ENCODE results near the gene C1QTNF1. TPM values are rescaled to one million over a fixed set of nuclear protein-coding genes. Genes with fewer than 3 reads are reported as not detected.
"Not testable (repeated sequence)": the region's sequence is repeated elsewhere in the genome, so short reads cannot be mapped to it uniquely, and the experiment has no call there.

C1QTNF1 gene
- total RNA-seq, 2 donors from 2014 or later, result 377 to 765 TPM

DNA sequence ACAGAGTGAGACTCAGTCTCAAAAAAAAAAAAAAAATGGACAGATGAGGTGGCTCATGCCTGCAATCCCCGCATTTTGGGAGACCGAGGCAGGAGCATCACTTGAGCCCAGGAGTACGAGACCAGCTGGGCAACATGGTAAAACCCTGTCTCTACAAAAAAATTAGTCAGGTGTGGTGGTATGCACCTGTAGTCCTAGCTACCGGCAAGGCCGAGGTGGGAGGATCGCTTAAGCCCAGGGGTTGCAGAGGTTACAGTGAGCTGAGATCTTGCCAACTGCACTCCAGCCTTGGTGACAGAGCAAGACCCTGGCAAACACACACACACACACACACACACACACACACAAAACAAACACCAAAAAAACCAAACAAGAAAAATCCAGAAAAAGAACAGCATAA is 43.0 kb downstream of the C1QTNF1 start:
- DNase-seq (no peak), ATAC-seq (no peak)

GRCh38 chr17:79070266-79070880 is 46.4 kb downstream of the C1QTNF1 start:
- no peak for ATAC-seq
- DNase-seq, result no peak
- intact Hi-C loops (cut with DNase I), result no loop called here

More for the DNA sequence above, 43.0 kb downstream of the C1QTNF1 start:
- intact Hi-C loops (cut with DNase I), result no loop called here

- intact Hi-C loops (cut with DNase I), result no loop called here
- no peak for DNase-seq
- ATAC-seq, result no peak
Observed at GRCh38 chr17:79071161-79071740, 47.3 kb downstream of the C1QTNF1 start.

- DNase-seq, result no peak
- intact Hi-C loops (cut with DNase I), result no loop called here
- ATAC-seq, result no peak
Observed at GRCh38 chr17:79072544-79072943, 48.6 kb downstream of the C1QTNF1 start.

- DNase-seq (no peak), ATAC-seq (no peak)
- intact Hi-C loops (cut with DNase I), result no loop called here
Observed at GRCh38 chr17:79073016-79073705, 49.2 kb downstream of the C1QTNF1 start.

DNA sequence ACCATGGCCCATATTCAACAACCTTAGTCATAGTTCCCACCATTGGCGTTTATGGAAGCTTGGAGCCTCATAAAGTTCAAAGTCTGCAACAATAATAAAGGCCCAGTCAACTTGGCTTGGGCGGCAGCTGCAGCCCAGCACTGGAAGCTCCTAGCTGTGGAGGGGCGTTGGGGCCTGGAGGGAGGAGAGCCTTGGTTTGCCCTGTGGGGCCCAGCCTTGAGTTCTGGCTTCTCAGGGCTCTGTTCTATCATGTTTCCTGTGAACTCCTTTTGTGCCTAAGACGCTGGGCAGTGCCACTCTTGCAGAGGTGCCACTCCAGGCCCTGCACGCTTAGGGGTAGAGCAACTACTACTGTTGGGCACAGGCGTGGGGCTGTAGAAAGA is 49.7 kb downstream of the C1QTNF1 start:
- intact Hi-C loops (cut with DNase I), result loop anchor here in 1 of 2 donors (2.0 kb wide), 1 partner anchor 65 kb away; the partner anchor contains the start of gene CANT1
- no peak for DNase-seq

GRCh38 chr17:79074121-79074648 is 50.2 kb downstream of the C1QTNF1 start:
- ATAC-seq, DNase-seq: not testable (repeated sequence)
- intact Hi-C loops (cut with DNase I), result loop anchor here in 1 of 2 donors (2.0 kb wide), 1 partner anchor 65 kb away; the partner anchor contains the start of gene CANT1

More for the DNA sequence above, 49.7 kb downstream of the C1QTNF1 start:
- ATAC-seq, result no peak

- ATAC-seq (peak; percentile 98), DNase-seq (peak; percentile 97)
- intact Hi-C loops (cut with DNase I), result loop anchor here in 1 of 2 donors (2.0 kb wide), 1 partner anchor 66 kb away; the partner anchor contains the start of gene CANT1
Observed at GRCh38 chr17:79074649-79075445, 50.9 kb downstream of the C1QTNF1 start, which contains the start of gene ENGASE. Gene ENGASE, plus strand, starts transcription at chr17:79074824. Its CDS starts 121 bp downstream, at chr17:79074945.

- intact Hi-C loops (cut with DNase I), result loop anchor here in 1 of 2 donors (2.0 kb wide), 1 partner anchor 67 kb away; the partner anchor contains the start of gene CANT1
- DNase-seq (no peak), ATAC-seq (peak; percentile 19 to 35)
Observed at GRCh38 chr17:79075446-79075750, 51.4 kb downstream of the C1QTNF1 start.

GRCh38 chr17:79075861-79076406 is 52.0 kb downstream of the C1QTNF1 start:
- no peak for ATAC-seq
- no peak for DNase-seq
- intact Hi-C loops (cut with DNase I), result loop anchor here in 1 of 2 donors (2.0 kb wide), 1 partner anchor 67 kb away; the partner anchor contains the start of gene CANT1

- DNase-seq (no peak), ATAC-seq (no peak)
- intact Hi-C loops (cut with DNase I), result no loop called here
Observed at GRCh38 chr17:79077587-79077986, 53.6 kb downstream of the C1QTNF1 start.

- no peak for ATAC-seq
- intact Hi-C loops (cut with DNase I), result no loop called here
- peak; percentile 12 for DNase-seq
Observed at GRCh38 chr17:79078476-79079190, 54.7 kb downstream of the C1QTNF1 start.

GRCh38 chr17:79079421-79080200 is 55.6 kb downstream of the C1QTNF1 start:
- no peak for ATAC-seq
- DNase-seq, result no peak
- intact Hi-C loops (cut with DNase I), result loop anchor here in 1 of 2 donors (5.0 kb wide), 1 partner anchor 32 kb away; no protein-coding TSS in a partner anchor

DNA sequence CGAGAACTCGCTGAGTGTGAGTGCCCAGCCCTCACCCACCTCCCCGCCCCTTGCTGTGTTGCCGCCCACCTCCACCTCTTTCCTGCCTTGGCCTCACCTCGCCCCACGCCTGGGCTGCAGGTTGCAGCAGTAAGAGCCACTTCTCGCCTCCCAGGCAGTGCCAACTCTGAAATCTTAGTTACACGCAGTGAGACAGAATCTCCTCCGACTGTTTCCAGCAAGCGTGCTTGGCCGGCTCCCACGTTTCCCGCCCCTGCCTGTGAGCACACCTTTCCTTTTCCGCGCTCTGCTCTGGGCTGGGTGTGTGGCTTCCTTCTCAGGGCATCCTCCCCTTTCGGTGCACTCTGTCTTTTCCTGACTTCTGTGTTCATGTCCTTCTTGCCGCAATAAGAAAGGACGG is 56.4 kb downstream of the C1QTNF1 start:
- intact Hi-C loops (cut with DNase I), result loop anchor here in 1 of 2 donors (5.0 kb wide), 1 partner anchor 33 kb away; no protein-coding TSS in a partner anchor
- DNase-seq (no peak), ATAC-seq (no peak)

GRCh38 chr17:79080761-79081290 is 56.9 kb downstream of the C1QTNF1 start:
- DNase-seq (no peak), ATAC-seq (no peak)
- intact Hi-C loops (cut with DNase I), result loop anchor here in 1 of 2 donors (5.0 kb wide), 1 partner anchor 34 kb away; no protein-coding TSS in a partner anchor

DNA sequence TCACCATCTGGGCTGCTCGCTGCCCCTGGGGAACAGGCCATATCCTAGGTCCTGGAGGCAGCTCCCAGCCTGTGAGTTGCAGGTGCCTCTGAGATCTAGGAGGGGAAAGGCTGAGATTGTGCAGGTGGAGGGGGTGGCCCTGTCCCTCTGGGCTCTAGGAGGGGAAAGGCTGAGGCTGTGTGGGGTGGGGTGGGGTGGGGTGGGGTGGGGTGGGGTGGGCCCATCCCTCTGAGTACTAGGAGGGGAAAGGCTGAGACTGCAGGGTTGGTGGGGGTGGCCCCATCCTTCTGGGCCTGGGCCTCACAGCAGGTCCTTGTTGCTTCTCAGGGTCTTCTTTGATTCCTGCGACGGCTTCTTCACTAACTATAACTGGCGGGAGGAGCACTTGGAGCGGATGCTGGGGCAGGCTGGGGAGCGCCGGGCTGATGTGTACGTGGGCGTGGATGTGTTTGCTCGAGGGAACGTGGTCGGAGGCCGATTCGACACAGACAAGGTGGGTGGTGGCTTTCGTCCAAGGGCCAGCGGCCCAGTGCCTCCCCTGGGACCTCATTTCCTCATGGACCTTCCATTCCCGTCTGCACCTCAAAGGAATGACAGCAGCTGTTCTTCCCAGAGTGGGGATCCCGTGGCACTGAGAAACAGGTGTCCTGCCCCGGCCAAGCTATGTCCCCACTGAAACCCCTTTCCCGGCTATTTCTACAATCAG is 57.8 kb downstream of the C1QTNF1 start:
- DNase-seq (no peak), ATAC-seq (no peak)
- intact Hi-C loops (cut with DNase I), result loop anchor here in 1 of 2 donors (5.0 kb wide), 1 partner anchor 34 kb away; no protein-coding TSS in a partner anchor

Measured in left cardiac atrium (tissue), 4 donors.